OCI-M2 (cell line): ENCODE data around the gene BIRC7.
"Not testable (repeated sequence)": the region's sequence is repeated elsewhere in the genome, so short reads cannot be mapped to it uniquely, and the experiment has no call there.

ENCODE experiments used
- DNase-seq: peaks from one replicate; lab custom pipeline; 2025; ENCODE audit not compliant: unreplicated experiment; lab: John Stamatoyannopoulos, UW

Gene BIRC7

GRCh38 chr20:63246490-63247288 is 11.0 kb downstream of the BIRC7 start:
- DNase-seq = no peak

- DNase-seq = no peak
Measured at GRCh38 chr20:63247671-63248228, 12.0 kb downstream of the BIRC7 start.

GRCh38 chr20:63248835-63249591 is 13.3 kb downstream of the BIRC7 start:
- DNase-seq = no peak

- DNase-seq = no peak
Measured at GRCh38 chr20:63249891-63250290, 14.2 kb downstream of the BIRC7 start.

GRCh38 chr20:63251350-63251749 is 15.6 kb downstream of the BIRC7 start:
- not testable (repeated sequence) for DNase-seq

- no peak for DNase-seq
Measured at GRCh38 chr20:63252284-63252711, 16.6 kb downstream of the BIRC7 start.

GRCh38 chr20:63253065-63253437 is 17.3 kb downstream of the BIRC7 start:
- DNase-seq = no peak

- no peak for DNase-seq
Measured at GRCh38 chr20:63253438-63254231, 17.9 kb downstream of the BIRC7 start.

GRCh38 chr20:63254232-63254605 is 18.5 kb downstream of the BIRC7 start, which contains the start of gene NKAIN4:
Gene NKAIN4, minus strand, starts transcription at chr20:63254463. Its CDS starts 13 bp downstream, at chr20:63254450.
- no peak for DNase-seq

GRCh38 chr20:63254606-63255384 is 19.1 kb downstream of the BIRC7 start:
- no peak for DNase-seq

GRCh38 chr20:63255931-63256704 is 20.4 kb downstream of the BIRC7 start:
- no peak for DNase-seq

- no peak for DNase-seq
Measured at GRCh38 chr20:63256954-63257353, 21.2 kb downstream of the BIRC7 start.

- no peak for DNase-seq
Measured at GRCh38 chr20:63257629-63258028, 21.9 kb downstream of the BIRC7 start.

GRCh38 chr20:63258781-63259180 is 23.1 kb downstream of the BIRC7 start:
- no peak for DNase-seq

GRCh38 chr20:63259734-63260460 is 24.2 kb downstream of the BIRC7 start:
- DNase-seq = no peak

GRCh38 chr20:63260521-63260920 is 24.8 kb downstream of the BIRC7 start:
- DNase-seq = no peak

- DNase-seq = no peak
Measured at GRCh38 chr20:63261060-63261794, 25.5 kb downstream of the BIRC7 start.

- DNase-seq = no peak
Measured at GRCh38 chr20:63261795-63262528, 26.3 kb downstream of the BIRC7 start.
